ENCODE data around the gene TRPM8. TPM values are rescaled to one million over a fixed set of nuclear protein-coding genes. Genes with fewer than 3 reads are reported as not detected.

TRPM8 gene
- total and polyA plus RNA-seq, 3 donors from 2014 or later: 0.79 to 5.2 (median 2.2) TPM

GRCh38 chr2:233992513-233993217 is 75.5 kb downstream of the TRPM8 start:
- no peak for TF ChIP-seq POLR2A (IDR thresholded peaks at IDR 0.05)
- TF ChIP-seq CTCF (IDR thresholded peaks at IDR 0.05): no peak
- DNase-seq: no peak
- Histone ChIP-seq H3K4me1 (no peaks in the 10 kb centered on the region), H3K27me3 (no peaks in the 10 kb centered on the region), H3K27ac (no peak overlapping the region), H3K9me3 (no peaks in the 10 kb centered on the region), H3K36me3 (ENCODE audit: low read depth, missing control alignments) (no peaks in the 10 kb centered on the region), H3K4me3 (no peak overlapping the region)
- intact Hi-C loops (cut with DNase I; ENCODE audit: low total_unique reads): no loop called here
- 77 to 82% methylated on average over 7 of the region's 7 CpGs for WGBS, 2 donors

- Histone ChIP-seq H3K9me3 (no peaks in the 10 kb centered on the region), H3K36me3 (ENCODE audit: low read depth, missing control alignments) (no peaks in the 10 kb centered on the region), H3K27me3 (no peaks in the 10 kb centered on the region), H3K4me1 (no peaks in the 10 kb centered on the region), H3K4me3 (no peak overlapping the region), H3K27ac (no peak overlapping the region)
- TF ChIP-seq POLR2A (IDR thresholded peaks at IDR 0.05) (no peak), CTCF (IDR thresholded peaks at IDR 0.05) (no peak)
- intact Hi-C loops (cut with DNase I; ENCODE audit: low total_unique reads): no loop called here
- DNase-seq: no peak
- 69 to 72% methylated on average over 1 of the region's 1 CpG for WGBS, 2 donors
These were observed 76.3 kb downstream of the TRPM8 start for GRCh38 chr2:233993461-233993860.

- H3K4me3 ChIP-seq: no peak overlapping the region
- 51 to 69% methylated on average over 5 of the region's 5 CpGs for WGBS, 2 donors
- TF ChIP-seq CTCF (IDR thresholded peaks at IDR 0.05) (no peak), POLR2A (IDR thresholded peaks at IDR 0.05) (no peak)
- no peaks in the 10 kb centered on the region for H3K9me3 ChIP-seq
- intact Hi-C loops (cut with DNase I; ENCODE audit: low total_unique reads): no loop called here
- DNase-seq: no peak
- H3K27ac ChIP-seq: no peak overlapping the region
- no peaks in the 10 kb centered on the region for H3K4me1 ChIP-seq
- no peaks in the 10 kb centered on the region for H3K36me3 ChIP-seq (ENCODE audit: low read depth, missing control alignments)
- H3K27me3 ChIP-seq: no peaks in the 10 kb centered on the region
These were observed 77.0 kb downstream of the TRPM8 start for GRCh38 chr2:233994151-233994550.

- Histone ChIP-seq H3K27me3 (no peaks in the 10 kb centered on the region), H3K4me1 (no peaks in the 10 kb centered on the region), H3K27ac (no peak overlapping the region), H3K9me3 (no peaks in the 10 kb centered on the region), H3K36me3 (ENCODE audit: low read depth, missing control alignments) (no peaks in the 10 kb centered on the region), H3K4me3 (no peak overlapping the region)
- 54 to 68% methylated on average over 5 of the region's 5 CpGs for WGBS, 2 donors
- TF ChIP-seq POLR2A (IDR thresholded peaks at IDR 0.05): no peak
- no peak for TF ChIP-seq CTCF (IDR thresholded peaks at IDR 0.05)
- intact Hi-C loops (cut with DNase I; ENCODE audit: low total_unique reads): no loop called here
- DNase-seq: no peak
These were observed 78.8 kb downstream of the TRPM8 start for GRCh38 chr2:233996000-233996399.

GRCh38 chr2:233996461-233996860 is 79.3 kb downstream of the TRPM8 start:
- TF ChIP-seq POLR2A (IDR thresholded peaks at IDR 0.05) (no peak), CTCF (IDR thresholded peaks at IDR 0.05) (no peak)
- H3K9me3 ChIP-seq: no peaks in the 10 kb centered on the region
- H3K27me3 ChIP-seq: no peaks in the 10 kb centered on the region
- no peaks in the 10 kb centered on the region for H3K36me3 ChIP-seq (ENCODE audit: low read depth, missing control alignments)
- H3K4me3 ChIP-seq: no peak overlapping the region
- WGBS, 2 donors: 87 to 91% methylated on average over 5 of the region's 5 CpGs
- H3K4me1 ChIP-seq: no peaks in the 10 kb centered on the region
- DNase-seq: no peak
- intact Hi-C loops (cut with DNase I; ENCODE audit: low total_unique reads): no loop called here
- no peak overlapping the region for H3K27ac ChIP-seq

Data from testis (tissue), 3 donors.